Ishikawa (cell line): ENCODE data around the gene E4F1.

Experiments
- CEBPB ChIP-seq: IDR thresholded peaks from 2 replicates; pipeline ENCODE4 v1.6.1; 2012
- CREB1 ChIP-seq: IDR thresholded peaks from 2 replicates; pipeline ENCODE4 v1.6.1; 2012; ENCODE audit warnings: low read depth
- EGR1 ChIP-seq: IDR thresholded peaks from 2 replicates; pipeline ENCODE4 v1.6.1; 2012
- EP300 ChIP-seq: IDR thresholded peaks from 2 replicates; pipeline ENCODE4 v1.6.1; 2012; ENCODE audit warnings: borderline replicate concordance
- FOXM1 ChIP-seq: IDR thresholded peaks from 2 replicates; pipeline ENCODE4 v1.6.1; 2012; ENCODE audit warnings: low read depth, borderline replicate concordance
- NFIC ChIP-seq: IDR thresholded peaks from 2 replicates; pipeline ENCODE4 v1.6.1; 2012
- RAD21 ChIP-seq: IDR thresholded peaks from 2 replicates; pipeline ENCODE4 v1.6.1; 2012; ENCODE audit warnings: low read depth
- TAF1 ChIP-seq: IDR thresholded peaks from 2 replicates; pipeline ENCODE4 v1.6.1; 2012; ENCODE audit warnings: low read depth, mild to moderate bottlenecking
- TCF12 ChIP-seq: IDR thresholded peaks from 2 replicates; pipeline ENCODE4 v1.6.1; 2012; ENCODE audit warnings: low read depth
- TEAD4 ChIP-seq: IDR thresholded peaks from 2 replicates; pipeline ENCODE4 v1.6.1; 2012
- YY1 ChIP-seq: IDR thresholded peaks from 2 replicates; pipeline ENCODE4 v1.6.1; 2012; ENCODE audit warnings: low read depth
- ZBTB7A ChIP-seq: IDR thresholded peaks from 2 replicates; pipeline ENCODE4 v1.6.1; 2012; ENCODE audit warnings: low read depth
- TF ChIP-seq, protein P1 (sequence below): IDR thresholded peaks from 2 replicates; pipeline ENCODE4 v1.6.1; 2012
- TF ChIP-seq, protein P2 (sequence below): IDR thresholded peaks from 2 replicates; pipeline ENCODE4 v1.6.1; 2012; ENCODE audit warnings: low read depth, mild to moderate bottlenecking
- TF ChIP-seq, protein P3 (sequence below): IDR thresholded peaks from 2 replicates; pipeline ENCODE4 v1.6.1; 2012

E4F1 gene

DNA sequence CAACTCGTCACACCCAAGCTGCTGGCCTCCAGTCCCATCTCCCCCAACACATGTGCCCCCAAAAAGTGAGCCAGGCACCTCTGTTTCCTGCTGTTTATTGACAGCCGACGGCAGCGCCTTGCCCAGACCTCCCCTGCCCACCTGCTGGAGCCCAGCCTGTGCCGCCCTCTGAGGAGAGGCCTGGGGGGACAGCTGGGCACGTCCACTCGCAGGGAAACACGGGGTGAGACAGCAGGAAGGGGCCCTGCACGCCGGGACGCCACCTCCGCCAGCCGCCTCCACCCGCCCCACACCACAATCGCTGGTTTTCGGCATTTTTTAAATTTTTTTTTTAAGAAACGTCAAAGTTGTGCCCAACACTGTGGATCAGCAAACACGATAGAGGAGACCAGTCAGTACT lies 46.3 kb upstream of the E4F1 start:
- TF ChIP-seq FOXM1 (no peak), YY1 (no peak), NFIC (no peak), ZBTB7A (no peak), RAD21 (no peak), TAF1 (no peak), EP300 (no peak), TEAD4 (no peak)
- TF ChIP-seq, protein P1, sequence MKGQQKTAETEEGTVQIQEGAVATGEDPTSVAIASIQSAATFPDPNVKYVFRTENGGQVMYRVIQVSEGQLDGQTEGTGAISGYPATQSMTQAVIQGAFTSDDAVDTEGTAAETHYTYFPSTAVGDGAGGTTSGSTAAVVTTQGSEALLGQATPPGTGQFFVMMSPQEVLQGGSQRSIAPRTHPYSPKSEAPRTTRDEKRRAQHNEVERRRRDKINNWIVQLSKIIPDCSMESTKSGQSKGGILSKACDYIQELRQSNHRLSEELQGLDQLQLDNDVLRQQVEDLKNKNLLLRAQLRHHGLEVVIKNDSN = no peak
- TF ChIP-seq, protein P2, sequence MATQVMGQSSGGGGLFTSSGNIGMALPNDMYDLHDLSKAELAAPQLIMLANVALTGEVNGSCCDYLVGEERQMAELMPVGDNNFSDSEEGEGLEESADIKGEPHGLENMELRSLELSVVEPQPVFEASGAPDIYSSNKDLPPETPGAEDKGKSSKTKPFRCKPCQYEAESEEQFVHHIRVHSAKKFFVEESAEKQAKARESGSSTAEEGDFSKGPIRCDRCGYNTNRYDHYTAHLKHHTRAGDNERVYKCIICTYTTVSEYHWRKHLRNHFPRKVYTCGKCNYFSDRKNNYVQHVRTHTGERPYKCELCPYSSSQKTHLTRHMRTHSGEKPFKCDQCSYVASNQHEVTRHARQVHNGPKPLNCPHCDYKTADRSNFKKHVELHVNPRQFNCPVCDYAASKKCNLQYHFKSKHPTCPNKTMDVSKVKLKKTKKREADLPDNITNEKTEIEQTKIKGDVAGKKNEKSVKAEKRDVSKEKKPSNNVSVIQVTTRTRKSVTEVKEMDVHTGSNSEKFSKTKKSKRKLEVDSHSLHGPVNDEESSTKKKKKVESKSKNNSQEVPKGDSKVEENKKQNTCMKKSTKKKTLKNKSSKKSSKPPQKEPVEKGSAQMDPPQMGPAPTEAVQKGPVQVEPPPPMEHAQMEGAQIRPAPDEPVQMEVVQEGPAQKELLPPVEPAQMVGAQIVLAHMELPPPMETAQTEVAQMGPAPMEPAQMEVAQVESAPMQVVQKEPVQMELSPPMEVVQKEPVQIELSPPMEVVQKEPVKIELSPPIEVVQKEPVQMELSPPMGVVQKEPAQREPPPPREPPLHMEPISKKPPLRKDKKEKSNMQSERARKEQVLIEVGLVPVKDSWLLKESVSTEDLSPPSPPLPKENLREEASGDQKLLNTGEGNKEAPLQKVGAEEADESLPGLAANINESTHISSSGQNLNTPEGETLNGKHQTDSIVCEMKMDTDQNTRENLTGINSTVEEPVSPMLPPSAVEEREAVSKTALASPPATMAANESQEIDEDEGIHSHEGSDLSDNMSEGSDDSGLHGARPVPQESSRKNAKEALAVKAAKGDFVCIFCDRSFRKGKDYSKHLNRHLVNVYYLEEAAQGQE = no peak

DNA sequence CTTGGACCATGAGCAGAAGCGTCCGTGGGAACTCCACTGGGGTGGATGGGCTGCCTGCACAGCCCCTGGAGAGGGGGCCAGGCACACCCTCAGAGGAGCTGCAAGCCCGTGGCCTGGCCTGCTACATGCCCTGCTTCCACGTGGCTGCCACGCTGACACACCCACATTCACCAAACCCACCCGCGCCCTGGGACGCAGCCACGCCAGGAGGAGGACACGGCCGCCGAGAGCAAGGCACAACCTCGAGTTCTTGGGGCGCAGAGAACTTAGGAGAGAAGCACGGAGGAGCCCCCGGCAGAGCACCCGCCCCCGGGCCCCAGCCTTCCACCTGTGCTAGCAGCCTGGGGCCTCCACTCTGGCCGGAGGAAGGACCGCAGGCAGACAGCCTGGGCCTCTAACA lies 45.8 kb upstream of the E4F1 start:
- TF ChIP-seq TEAD4 (no peak), ZBTB7A (no peak), EP300 (no peak), NFIC (no peak), RAD21 (no peak), TAF1 (no peak), TCF12 (no peak), FOXM1 (no peak), YY1 (no peak), CREB1 (no peak), EGR1 (no peak), CEBPB (no peak)
- TF ChIP-seq, protein P2 = no peak
- TF ChIP-seq, protein P3, sequence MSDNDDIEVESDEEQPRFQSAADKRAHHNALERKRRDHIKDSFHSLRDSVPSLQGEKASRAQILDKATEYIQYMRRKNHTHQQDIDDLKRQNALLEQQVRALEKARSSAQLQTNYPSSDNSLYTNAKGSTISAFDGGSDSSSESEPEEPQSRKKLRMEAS = no peak
- TF ChIP-seq, protein P1 = no peak

DNA sequence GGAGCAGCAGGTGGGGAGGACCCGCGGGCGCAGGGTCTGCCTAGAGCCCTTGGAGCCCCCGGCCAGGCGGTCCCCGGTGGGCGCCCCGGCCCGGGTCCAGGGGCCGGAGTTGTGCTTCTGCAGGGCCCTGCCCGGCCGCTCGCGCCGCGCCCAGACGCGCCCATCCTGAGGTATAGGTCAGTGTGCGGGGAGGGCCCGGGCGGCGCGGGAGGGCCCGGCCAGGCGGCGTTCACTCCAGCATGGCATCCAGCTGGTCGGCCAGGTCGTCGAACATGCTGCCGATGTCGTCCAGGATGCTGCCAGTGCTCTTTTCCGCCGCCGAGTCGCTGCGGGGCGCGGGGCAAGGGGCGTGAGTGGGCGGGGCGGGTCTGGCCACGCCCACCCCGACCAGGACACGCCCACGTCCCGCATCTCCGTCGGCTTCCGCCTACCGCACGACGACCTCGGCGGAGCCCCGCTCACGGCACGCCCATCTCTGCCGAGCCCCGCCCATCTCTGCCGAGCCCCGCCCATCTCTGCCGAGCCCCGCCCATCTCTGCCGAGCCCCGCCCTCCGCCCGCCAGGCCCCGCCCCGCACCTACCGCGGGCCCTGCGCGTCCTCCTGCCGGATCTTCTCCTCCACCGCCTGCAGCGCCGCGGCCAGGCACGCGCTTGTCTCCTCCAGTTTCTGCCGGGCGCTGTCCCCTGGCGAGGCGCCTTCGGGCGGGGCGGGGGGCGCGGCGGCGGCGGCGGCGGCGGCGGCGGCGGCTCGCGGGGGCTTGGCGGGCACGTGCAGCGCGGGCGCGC lies 44.9 kb upstream of the E4F1 start:
- no peak for TF ChIP-seq YY1

DNA sequence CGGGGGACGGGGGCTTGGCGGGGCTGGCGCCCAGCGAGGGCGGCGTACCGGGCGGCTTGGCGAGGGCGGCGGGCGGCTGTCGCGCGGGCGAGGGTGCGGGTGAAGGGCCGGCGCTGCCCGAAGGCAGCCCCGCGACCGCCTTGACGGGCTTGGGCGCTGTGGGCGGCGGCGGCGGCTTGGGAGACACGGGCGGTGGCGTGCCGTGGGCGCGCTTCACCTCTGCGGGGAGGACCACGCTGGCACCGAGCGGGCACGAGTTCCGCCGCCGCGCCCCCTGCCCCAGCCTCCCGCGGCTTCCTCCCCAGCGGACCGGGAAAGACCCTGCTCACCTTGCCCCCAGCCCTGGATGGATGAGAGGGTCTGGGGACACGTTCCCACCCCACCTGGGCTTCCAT lies 44.3 kb upstream of the E4F1 start:
- TF ChIP-seq ZBTB7A (0 out of 2 replicates have a peak, but pooled peaks have one; percentile 21), EP300 (no peak)

DNA sequence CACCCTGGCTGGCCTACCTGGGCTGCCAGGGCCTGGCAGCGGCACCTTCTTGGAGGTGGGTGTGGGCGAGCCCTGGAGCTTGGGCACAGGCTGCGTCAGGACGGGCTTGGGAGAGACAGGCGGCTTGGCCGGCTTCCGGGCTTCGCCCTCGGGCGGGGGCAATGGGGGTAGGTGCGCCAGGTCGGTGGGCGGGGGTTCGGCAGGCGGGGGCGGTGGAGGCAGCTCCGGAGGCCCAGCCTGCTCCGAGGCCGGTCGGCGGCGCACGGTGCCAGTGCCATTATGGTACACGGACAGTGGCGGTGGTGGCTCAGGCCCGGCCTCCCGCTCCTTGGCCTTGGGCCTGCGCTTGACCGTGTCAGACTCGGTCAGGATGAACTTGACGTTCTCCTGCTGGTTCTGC lies 43.8 kb upstream of the E4F1 start:
- TF ChIP-seq ZBTB7A = 0 out of 2 replicates have a peak, but pooled peaks have one; percentile 3
- no peak for TF ChIP-seq YY1

DNA sequence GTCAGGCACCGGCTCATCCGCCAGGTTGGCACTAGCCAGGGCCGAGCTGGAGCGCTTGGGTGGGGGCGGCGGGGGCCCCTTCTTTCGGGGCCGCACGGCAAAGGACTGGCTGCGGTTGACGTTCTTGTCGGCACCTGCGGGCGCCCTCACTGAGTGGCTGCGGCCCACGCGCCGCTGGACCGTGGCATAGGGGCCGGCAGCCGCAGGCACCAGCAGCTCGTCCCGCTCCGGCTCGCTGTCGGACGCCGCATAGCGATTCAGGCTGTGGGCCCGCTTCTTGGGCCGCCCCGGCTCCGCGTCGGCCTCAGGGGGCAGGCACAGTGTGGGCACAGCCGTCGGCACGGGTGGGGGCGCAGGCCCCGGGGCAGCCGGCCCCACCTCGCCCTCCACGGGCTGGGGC lies 42.9 kb upstream of the E4F1 start:
- TF ChIP-seq, protein P1 = no peak
- no peak for TF ChIP-seq NFIC
- no peak for TF ChIP-seq RAD21
- no peak for TF ChIP-seq TEAD4
- no peak for TF ChIP-seq TCF12
- TF ChIP-seq CEBPB = no peak
- TF ChIP-seq YY1 = no peak
- TF ChIP-seq CREB1 = no peak
- no peak for TF ChIP-seq EGR1
- no peak for TF ChIP-seq EP300
- TF ChIP-seq FOXM1 = no peak
- TF ChIP-seq, protein P3 = no peak
- TF ChIP-seq ZBTB7A = no peak
- TF ChIP-seq, protein P2 = no peak
- TF ChIP-seq TAF1 = no peak
